Colon (tissue), 2 donors: Measurements from ENCODE around the gene SLC35F3.
"Not testable (repeated sequence)": the region's sequence is repeated elsewhere in the genome, so short reads cannot be mapped to it uniquely, and the experiment has no call there.

ENCODE experiments used
- FAIRE-seq: peaks from 2 replicates; lab custom pipeline; 2012; peaks lifted over from hg19 to GRCh38; lab: Jason Lieb, UNC
- donor health status: control.
- donor health status: control.

SLC35F3 gene

DNA sequence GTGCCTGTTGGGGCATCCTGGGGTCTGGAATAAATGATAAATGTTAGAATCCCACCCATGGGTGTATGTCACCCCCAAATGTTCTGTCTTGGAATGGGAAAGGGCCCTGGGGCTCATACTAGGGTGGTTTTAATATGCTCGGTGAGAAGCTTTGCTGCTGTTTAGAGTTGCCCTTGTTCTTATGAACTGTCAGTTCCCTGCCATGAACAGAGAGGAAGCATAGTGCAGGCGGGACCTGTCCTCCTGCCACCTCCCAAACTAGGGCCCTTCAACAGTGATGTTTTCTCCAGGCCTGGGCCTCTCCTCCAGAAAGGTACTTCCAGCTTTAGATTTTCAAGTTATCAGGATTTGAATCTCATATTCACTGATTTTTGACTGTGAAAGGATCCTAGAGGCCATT lies 388.1 kb downstream of the SLC35F3 start:
- FAIRE-seq = no peak

DNA sequence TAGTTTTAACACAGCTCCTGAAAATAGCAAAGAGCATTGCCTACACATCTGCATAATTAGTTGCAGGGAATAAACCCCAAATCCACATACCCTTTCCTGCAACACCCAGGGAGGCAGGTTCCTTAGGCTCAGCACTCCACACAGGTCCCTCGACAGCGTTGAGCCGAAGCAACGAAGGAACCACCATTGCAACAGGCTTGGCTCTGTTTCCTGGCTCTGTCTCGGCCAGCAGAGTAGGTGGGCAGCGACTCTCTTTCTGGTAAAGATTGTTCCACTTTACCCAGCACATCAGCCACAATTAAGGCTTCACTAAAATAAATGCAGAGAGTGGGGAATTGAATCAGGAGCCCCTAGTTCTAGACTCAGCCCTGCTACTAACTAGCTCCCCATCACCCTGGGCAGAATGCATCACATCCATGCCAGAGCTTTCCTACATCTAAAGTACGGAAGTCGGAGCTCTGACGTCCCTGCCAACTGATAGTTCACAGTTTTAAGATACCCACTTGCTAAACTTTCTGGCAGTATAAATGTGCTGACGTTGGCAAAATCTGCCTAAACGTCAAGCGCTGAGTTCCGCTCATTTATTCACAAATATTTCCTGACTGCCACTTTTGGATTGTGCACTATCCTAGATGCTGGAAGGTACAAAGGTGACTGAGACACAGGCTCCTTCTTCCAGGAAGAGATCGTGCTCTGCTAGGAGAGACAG lies 389.8 kb downstream of the SLC35F3 start:
- FAIRE-seq = no peak

DNA sequence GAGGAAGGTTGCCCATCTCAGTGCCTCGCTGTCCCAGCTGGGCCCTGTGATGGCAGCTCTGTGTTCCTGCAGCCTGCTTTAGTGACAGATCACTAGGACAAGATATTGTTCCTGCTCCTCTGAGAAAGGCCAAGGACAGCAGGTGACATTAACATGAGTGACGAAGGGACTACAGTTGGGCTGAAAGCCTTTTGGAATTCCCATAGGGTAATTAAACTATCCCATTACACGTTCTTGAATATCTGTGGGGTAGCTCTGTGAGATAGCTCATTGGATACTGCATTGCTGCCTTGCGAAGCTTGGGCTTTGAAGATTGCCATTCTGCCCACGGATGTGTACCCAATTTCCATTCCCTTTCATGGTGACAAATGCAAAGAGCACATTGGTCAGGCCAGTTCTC lies 390.6 kb downstream of the SLC35F3 start:
- FAIRE-seq = no peak

DNA sequence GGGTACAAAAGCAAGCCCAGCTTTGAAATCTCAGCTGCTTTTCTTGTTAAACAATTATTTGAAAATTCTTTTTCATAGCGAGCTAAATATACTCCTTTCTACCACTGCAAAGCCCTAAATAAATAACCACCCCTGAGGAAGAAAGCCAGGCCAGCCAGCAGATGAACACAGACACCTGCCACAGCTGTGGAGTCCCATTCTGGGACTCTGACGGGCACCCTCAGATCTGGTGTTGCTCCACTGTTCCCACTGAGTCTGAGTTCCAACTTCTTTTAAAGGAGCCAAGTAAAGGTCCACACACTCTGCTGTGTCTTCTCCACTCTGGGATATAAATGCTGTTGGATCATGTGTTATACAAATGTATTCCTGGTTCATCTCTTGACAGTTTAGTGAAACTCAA lies 391.1 kb downstream of the SLC35F3 start:
- FAIRE-seq = no peak

DNA sequence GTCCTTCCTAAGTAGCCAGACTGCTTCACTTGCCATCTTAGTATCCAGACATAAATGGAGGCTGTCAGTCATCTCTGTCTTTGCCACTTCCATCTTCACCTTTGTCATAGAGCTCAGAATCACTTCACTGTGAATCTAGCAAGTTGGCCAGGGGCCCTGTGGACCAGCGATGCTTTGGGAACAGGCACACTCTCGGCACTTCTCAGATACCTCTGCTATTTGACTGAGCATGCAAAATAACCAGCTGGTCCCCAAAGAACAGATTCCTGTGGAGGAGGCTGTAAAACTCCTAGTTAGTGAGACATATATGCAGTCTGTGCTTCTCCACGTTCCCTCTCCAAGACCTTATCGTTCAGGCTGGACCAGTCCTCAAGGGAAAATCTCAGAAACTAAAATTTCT lies 392.0 kb downstream of the SLC35F3 start:
- no peak for FAIRE-seq

DNA sequence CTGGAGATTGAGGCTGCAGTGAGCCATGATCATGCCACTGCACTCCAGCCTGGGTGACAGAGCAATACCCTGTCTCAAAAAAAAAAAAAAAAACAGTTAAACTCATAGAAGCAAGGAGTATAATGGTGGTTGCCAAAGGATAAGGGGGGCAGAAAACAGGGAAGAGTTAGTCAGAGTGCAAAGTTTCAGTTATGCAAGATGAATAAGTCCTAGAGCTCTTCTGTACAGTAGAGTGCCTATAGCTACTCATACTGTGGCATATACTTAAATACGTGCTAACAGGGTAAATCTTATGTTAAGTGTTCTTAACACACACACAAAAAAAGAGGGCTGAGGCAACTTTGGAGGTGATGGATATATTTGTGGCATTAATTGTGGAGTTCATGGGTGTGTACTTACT lies 393.2 kb downstream of the SLC35F3 start:
- FAIRE-seq = no peak

DNA sequence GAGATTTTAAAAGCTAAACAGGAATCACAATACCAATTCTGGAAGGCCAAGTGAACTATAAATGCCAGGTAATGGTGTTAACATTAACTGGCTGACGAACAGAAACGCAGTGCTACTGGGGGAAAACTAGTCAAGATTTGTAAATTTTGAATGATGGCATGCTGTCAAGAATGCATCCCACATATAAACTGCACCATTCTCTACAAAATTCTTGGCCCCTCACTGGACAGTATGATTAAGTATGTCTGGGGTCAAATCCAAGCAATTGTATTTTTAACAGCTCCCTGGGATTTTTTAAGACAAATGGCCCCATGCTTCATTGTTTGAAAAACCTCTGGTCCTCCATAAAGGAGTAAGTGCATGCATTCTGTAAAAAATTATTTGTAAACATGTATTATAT lies 395.6 kb downstream of the SLC35F3 start:
- no peak for FAIRE-seq

DNA sequence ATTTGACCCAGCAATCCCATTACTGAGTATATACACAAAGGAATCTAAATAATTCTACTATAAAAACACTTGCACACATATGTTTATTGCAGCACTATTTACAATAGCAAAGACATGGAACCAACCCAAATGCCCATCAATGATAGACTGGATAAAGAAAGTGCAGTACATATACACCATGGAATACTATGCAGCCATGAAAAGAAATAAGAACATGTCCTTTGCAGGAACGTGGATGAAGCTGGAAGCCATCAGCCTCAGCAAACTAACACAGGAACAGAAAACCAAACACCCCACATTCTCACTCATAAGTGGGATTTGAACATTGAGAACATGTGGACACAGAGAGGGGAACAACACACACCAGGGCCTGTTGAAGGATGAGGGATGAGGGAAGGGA lies 397.2 kb downstream of the SLC35F3 start:
- FAIRE-seq = not testable (repeated sequence)

DNA sequence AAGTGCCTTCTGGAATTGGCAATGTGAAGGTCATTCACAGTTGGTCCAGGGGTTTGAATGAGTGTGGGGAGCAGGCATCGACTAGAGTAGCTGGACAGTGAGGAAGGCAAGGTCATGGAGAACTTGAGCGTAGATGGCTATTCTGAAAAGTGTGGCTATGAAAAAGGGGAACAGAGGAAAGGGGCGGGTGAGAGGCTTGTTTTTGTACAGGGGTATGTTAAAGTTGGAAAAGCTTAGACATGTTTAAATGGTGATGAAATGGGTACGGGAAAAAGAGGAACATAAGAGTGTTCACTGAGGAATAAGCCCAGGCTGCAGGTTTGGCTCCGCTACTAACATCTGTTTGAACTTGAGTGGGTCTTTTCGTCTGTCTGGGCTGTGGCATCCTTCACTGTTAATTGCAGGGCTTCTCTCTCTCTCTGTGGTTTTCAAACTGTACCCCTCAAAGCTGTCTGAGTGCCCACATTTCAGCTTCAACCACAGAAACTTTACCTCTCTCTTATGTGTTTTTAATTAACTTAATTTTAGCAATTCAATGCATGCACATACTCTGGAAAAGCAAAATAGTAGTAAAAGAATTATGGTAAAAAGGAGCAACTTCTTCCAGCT lies 398.0 kb downstream of the SLC35F3 start:
- no peak for FAIRE-seq

DNA sequence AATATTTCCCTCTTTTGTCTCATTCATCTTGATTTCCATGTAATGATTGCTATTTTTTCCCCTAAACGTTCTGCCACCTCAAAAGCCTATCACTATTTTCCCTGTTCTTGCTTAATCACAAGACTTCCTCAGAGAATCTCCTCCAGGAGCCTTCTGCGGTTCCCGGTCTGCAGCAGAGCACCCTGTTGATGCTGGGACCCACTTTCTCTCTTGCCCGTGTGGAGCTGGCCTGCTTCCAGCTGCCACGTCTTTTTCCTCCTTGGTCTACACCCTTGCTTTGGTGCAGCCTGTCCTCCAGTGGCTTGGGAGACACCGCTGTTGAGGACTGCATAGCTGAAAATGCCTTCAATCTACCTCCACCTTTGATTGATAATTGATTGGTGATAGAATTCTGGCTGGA lies 398.8 kb downstream of the SLC35F3 start:
- no peak for FAIRE-seq

DNA sequence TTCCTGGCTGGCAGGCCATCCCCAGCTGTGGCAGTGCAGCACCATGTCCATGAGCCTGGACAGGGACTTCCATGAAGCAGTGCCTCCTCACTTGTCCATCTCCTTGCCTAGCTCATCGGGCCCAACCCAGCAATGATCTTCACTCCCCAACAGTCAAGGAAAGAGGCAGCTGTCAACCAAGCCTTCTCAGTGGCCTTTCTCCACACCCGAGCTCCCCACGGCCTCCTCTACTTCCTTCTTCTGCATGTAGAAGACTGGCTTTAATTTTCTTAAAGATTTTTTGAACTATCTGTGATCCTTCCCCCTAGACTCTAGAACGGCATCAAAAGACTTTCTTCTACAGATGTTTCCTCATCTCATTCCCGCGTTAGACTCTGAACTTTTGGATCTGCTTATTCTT lies 403.2 kb downstream of the SLC35F3 start:
- no peak for FAIRE-seq

DNA sequence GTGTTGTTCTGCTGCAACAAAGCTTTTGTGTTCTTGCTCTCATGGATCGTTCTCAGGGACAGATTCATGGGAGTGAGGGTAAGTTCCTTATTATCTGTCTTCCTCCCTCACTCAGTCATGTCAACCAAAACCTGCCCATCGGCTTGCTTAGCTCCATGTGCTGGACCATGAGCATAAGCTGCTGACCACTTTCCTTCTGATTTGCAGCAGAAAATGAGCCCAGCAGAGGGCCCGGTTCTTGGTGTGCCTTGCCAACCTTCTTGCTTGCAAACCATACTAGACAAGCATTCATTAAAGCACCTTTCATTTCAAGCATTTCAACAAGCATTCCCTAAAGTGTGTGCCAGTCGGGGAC lies 404.7 kb downstream of the SLC35F3 start:
- no peak for FAIRE-seq

DNA sequence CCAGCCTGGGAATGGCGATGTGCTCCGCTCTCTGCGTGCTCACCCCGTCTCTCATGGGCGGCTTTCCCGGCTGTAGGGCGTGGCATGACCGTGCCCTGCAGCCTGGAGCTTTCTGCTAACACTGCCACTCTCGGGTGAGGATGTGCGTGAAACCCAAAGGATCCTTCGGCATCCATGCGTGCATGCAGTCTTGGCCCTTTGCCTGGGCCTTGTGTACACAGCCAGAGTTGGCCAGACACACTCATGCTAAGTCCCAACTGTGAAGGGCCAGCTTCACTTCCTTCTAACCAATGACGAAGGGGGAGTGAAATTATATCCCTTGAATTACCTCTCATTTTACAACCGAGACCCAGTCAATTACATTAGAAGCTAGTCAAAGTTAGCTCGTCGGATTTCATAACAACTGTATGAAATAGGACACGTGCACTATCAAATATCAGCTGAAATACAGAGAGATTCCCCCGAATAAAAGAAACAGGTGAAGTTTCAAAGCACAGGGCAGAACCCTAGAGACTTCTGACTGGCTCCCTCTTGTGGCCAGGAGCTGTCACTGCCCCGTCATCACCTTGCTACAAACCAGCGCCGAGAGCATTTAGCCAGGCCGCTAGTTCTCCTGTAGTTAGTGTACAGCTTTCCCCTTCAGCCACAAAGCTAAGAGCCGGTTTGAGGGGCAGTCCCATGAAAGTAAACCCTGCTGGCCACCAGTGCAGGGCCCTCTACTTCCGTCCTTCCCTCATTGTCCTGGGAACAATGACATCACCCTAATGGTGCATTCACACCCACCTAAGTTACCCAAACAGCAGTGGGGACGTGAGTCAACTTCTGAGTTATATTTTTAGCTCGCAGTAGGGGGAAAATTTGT lies 405.4 kb downstream of the SLC35F3 start:
- FAIRE-seq = no peak

DNA sequence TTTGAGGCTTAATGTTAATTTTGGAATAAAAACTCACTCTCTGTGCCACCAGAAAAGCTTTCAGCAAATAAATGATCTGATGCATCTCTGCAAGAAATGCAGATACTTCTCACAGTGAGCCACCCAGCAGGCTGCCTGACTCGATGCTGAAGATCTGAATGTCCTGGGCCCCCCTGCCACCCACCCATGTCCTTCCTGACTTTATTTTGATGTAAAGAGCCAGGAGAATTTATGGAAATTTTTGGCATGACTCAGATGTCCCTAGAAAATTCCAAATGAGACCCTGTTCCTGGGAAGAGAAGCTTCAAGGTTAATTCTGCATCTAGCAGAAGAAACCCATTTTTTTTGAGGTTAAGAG lies 406.0 kb downstream of the SLC35F3 start:
- no peak for FAIRE-seq

DNA sequence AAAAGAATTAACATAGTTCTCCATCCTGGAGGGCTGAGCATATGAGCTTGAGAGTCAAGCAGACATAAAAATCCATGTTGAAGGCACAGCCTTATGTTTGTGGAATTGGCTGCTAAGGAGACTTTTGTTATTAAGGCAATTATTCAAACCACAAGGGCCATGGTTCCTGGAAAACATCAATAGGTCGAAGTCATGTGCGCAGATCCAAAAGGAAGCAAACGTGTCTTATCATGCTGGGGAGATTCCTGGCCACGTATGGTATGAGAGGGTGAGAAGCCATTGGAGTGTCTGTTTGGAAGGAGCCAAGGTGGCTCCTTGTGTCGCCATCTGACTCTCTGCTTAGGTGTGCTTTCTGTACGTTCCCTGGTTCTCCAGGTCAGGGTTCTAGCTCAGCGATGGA lies 406.9 kb downstream of the SLC35F3 start:
- no peak for FAIRE-seq

DNA sequence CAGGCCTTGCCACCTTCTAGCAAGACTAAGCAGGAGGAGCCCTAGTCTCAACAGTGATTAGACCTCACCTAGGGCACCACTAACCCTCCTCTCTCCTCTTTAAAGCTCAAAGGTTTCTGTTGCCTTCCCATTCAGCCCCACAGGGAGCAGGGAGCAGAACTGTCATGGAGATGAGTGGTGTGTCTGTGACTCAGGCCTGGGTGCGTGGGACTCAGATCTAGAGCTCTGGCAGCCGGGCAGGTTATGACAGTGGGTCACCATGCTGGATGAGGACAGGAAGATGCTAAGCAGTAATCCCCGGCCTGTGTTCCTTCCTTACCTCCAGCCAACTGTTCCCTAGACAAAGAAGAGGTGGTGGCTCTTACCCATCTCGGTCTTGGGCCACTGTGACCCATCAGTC lies 408.7 kb downstream of the SLC35F3 start:
- no peak for FAIRE-seq

DNA sequence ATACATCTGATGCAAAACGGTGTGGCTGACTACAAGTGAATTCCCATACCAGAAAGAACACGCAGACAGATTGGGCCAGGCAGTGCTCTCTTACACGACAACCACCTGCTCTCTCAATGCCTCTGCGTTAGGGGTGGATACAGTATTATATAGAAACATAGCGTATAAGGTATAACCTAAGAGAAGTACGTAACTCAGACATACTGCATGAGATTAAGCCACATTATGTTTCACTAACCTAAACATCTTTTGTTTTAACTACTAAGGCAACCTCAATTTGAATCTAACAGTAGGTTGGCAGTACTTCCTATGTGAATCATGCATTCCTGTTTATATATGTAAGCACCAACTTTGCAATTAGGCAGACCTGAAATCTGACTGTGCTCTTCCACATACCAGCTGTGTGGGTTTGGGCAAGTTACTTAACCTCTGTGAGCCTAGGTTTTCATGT lies 410.6 kb downstream of the SLC35F3 start:
- FAIRE-seq = no peak

DNA sequence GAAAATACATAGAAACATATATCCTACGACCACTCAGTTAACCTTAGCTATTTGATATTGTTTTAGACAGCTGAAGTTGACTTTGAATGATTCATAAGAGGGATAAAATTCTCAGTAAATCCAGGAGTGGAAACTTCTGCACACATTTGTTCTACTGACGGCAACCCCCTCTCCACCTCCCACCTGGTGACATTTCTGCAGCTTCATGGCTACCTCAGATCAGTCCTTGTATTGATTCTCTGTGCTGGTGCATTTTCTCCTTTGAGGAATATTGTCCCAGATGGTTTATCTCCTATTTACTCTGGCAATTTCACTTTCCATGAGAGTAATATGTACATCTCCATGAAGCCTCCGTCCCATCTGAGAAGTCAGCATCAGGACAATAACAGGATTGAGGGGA lies 411.1 kb downstream of the SLC35F3 start:
- FAIRE-seq = no peak

DNA sequence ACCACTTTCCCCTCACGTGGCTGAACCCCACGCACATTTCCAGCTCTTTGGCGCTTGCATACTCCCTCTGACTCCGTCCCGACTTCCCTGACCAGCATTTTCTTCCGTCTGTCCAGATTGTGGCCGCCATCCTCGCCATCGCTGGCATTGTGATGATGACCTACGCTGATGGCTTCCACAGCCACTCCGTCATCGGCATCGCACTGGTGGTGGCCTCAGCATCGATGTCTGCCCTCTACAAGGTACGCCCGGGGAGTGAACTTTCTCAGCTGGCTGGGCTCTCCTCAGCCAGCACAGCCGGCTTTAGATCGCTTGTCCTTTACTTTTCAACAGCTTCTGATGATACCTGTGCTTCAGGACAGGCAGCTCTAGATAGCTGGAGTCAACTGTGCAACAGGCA lies 412.0 kb downstream of the SLC35F3 start:
- FAIRE-seq = no peak

DNA sequence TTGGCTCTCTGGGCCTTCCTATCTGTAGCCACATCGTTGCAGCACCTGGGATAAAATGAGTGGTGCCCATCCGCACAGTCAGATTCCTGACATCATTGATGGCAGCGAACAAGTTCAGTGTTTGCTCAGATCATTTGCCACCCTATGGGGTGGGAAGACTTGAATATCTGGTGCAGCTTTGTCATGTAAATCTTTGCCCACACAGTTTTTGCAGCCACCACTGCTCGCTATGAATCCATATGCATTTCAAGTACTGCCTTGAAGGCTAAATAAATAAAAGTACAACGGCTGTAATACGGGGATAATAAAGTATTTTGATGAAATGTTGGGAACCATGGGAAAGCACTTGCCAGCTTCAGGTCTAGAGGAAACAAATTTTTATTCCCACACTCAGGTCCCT lies 412.5 kb downstream of the SLC35F3 start:
- no peak for FAIRE-seq

DNA sequence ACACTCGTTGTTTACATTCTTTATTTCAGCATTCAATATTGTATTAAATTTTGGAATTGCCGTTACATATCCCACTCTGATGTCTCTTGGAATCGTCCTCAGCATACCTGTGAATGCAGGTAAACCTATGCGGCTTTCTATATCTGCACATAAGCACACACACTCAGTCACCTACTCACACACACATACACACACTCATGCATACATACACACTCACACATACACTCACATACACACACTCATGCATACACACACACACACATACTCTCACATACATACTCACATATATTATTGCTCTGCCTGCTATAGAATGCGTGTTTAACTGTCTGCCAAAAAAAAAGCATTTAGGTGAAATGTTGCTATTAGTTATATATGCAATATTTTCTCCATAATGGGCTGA lies 415.6 kb downstream of the SLC35F3 start:
- FAIRE-seq = no peak

DNA sequence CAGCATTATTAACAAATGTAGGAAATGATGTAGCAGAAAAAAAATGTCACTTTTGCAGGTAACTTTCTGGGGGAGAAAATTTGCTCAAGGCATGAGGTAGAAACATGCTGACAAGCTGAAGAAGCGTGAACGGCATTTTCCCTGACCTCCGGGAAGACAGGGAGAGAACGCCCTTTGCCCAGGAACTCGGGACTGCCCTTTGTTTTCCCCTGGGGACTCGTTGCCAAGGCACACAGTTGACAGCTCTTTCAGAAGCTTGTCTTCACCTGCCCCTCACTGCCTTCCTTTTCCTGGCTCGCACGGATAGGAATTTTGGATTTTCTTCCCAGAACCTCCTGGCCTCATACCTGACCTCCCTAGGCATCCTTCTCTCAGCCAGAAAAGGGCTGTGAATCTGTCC lies 416.1 kb downstream of the SLC35F3 start:
- no peak for FAIRE-seq

DNA sequence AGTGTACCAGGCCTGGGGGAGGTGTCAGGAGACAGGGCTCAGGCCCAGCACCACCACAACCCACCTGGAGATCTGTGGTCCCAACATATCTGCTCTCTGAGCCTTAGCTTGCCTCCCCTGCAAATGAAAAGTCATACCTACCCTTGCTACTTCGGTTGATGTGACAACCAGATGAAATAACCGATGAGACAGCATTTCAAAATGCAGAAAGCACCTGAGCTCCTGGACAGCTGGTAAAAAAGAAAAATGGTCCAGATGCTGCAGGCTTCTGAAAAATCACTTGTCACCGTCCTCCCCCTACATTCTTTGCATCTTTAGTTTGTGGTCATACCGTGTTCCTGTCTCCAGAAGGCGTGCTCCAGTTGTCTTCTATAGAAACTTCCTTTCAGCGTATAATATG lies 416.8 kb downstream of the SLC35F3 start:
- no peak for FAIRE-seq

DNA sequence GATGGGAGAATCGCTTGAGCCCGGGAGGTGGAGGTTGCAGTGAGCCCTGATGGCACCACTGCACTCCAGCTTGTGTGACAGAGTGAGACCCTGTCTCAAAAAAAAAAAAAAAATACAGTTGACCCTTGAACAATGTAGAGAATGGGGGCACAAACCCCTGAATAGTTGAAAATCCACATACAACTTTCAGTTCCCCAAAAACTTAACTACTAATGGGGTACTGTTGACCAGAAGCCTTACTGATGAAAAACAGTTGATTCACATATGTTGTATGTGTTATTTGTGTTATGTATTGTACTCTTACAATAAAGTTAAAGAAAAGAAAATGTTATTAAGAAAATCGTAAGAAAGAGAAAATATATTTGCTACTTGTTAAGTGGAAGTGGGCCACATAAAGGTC lies 417.6 kb downstream of the SLC35F3 start:
- no peak for FAIRE-seq
